ENCODE results near the gene FAM13C.

The FAM13C gene

DNA sequence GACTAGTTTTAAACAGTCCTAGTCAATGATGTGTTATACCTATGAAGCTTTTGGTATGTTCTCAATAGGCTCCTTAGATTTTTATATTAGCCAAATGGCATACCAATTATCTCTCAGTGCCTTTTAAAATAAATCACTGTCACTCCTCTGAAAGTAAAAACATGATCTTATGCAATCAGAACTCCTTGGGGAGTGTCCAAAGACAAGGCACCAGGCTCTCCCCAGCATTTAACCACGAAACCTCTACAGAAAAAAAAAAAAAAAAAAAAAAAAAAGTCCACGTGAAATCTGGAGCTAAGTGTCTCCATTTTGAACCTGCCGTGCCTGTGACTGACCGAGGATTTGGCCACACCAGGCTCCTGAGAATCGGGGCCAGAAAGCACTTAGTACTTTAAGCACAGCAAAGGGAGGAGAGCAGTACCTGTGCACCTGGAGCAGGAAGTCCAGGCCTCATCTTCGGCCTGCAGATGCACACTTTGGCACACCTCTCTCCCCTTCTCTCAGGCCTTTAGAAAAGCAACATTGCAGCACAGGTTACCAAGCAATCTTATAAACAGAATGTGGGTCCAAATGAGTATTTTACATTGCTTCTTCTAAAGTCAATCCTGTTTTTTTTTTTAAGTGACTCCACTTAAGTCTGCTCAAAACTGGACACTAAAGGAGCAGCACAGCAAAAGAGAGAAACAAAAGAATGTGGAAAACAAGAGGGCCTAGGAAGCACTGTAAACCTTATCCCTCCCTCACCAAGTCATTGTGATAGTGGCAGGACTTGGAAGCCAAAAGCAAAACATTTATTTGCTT is 1.5 kb downstream of the FAM13C start:
- DNase-seq, result peak; percentile 23

DNA sequence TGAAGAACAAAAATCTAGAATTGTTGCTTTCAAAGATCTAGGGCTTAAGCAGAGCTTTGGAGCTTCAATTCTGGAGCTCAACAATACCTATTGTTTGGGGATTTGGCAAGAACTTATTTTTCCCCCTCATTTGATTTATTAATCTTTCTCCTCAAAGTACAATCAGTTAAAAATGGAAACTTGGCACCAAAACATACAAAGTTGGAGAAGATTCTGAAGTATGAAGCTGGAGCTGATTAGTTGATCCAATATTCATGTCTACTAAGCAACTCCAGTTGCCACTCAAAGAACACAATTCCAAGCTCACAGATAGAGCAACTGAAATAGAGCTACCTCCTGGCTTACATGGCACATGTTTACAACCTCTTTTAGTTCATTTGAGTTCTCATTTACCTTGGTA is 3.8 kb downstream of the FAM13C start:
- DNase-seq, result no peak

GRCh38 chr10:59354434-59354833 is 7.9 kb downstream of the FAM13C start:
- DNase-seq, result no peak

- DNase-seq, result no peak
These were observed 11.8 kb downstream of the FAM13C start for GRCh38 chr10:59350558-59350957.

GRCh38 chr10:59346321-59346720 is 16.0 kb downstream of the FAM13C start:
- no peak for DNase-seq

- DNase-seq, result no peak
These were observed 19.6 kb downstream of the FAM13C start for GRCh38 chr10:59342723-59343122.

DNA sequence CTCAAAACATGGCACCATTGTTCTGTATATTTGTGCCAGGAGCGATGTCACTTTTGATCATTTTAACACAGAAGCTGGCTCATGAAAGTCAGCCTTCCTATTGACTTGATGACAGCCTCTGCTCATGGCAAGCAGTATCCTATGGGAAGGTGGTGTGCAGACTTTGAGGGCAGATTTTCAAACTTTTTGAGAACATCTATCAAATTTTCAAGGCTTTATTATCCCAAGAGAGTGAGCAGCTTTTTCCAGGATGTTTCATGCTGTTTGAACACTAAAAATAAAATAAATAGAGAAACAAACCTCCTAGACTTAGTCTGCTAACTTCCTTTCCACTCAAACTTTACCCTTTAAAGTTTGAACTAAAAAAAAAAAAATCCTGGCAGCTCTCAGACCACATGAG is 20.3 kb downstream of the FAM13C start:
- DNase-seq, result no peak

DNA sequence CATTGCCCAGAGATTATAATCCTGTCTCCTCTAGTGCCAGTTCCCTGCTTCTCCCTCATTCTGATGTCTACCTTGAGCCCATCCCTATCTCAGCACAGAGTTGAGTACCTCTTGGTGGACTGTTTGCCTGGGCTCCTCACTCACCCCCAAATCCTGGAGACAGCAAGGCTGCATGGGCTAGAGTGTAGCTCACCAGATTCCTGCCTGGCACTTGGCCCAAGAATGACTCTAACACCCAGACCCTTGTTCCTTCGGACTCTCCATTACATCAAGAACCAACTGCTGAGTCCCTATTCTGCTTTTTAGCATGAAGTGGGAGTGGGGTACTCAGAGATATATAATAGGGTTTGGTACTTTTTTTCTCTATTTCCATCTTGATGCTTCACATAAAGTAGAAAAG is 22.1 kb downstream of the FAM13C start:
- no peak for DNase-seq

- DNase-seq, result no peak
These were observed 23.0 kb downstream of the FAM13C start for GRCh38 chr10:59339351-59339750.

DNA sequence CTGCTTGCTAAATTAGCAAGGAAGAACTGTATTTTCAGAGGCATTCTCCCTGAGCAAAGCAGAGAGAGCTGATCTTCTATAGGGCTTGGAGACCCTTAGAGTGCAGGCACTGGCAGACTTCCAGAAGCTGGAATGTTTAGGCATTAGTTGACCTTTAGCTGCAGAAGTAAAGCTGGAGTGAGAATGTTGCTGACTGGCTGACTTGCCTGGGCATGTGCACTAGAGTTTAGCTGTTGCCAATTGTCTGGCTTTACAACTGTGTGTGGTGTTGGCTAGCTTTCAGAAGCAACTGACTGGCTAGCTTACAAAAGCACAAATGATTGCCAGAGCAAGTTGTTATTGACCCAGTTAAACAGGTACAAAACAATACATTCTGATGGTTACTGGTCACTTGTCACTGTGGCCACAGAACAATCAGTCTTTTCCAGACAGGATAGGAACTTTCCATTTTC is 25.1 kb downstream of the FAM13C start:
- DNase-seq, result peak; percentile 41

DNA sequence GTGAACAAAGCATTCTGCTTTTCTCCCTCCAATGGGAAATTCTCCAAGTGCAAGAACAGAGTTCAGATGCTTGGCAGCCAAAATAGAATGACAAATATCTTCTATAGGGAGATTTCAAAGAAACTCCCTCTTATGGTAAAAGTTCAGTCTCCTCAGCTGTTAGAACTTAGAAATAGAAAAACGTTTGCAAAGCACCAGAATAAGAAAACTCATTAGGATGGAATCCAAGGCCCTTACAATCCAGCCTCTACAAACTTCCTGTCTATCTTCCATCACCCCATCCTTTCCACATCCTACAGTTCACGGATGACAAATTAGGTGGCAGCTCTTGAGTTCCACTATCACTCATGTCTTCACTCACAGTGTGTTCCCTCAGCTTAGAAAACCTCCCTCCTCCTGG is 25.7 kb downstream of the FAM13C start:
- DNase-seq, result no peak

DNA sequence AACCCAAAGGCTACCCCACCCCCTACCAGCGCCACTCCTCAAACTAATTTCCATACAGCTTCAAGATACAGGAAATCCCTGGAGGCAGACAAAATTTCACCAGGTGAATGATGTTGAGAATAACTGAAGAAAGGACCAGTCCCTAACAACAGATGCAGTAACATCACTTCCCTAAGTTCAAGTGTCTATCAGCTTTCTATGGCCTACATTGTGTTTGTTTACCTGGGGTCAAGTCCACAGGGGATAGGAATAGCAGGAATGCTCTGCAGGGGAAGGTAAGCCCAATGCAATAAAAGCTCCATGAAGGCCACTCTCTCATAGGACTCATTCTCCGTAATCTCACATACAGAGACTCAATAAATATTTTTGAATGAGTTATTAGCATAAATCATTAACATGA is 26.9 kb downstream of the FAM13C start:
- no peak for DNase-seq

GRCh38 chr10:59333701-59334100 is 28.6 kb downstream of the FAM13C start:
- no peak for DNase-seq

DNA sequence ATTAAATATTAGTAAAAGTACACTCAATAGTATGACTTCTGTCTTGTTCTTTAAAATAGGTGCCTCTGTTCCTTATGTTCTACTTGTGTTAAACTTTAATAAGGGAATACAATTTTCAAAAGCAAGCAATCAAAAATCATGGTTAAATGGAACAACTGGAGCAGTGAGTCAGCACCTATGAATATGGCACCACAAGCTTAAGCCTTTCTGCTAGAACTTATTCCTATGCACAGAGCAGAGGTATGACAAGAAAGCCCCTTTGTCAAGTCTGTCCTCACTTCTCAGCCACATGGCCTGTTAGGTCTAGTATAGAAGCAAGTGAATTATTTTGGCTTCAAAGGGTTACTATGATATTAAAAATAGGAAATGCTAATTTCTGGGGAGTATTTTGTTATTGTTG is 29.8 kb downstream of the FAM13C start:
- no peak for DNase-seq

DNA sequence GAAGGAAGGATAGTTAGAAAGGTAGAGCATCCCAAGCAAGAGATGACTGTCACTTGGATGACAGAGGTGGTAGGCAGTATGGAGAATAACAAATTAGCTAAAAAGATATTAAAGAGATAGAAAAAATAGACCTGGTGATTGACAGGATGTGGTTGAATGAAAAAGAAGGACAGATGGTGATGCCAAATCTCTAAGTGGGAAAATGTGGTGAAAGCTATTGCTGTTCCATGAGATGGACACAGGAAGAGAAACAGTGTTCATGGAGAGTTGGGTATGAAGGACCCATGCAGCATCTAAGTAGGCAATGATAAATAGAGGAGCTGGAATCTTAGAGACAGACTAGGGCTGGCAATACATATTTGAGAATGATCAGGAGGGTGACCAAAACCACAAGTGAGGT is 30.7 kb downstream of the FAM13C start:
- no peak for DNase-seq

DNA sequence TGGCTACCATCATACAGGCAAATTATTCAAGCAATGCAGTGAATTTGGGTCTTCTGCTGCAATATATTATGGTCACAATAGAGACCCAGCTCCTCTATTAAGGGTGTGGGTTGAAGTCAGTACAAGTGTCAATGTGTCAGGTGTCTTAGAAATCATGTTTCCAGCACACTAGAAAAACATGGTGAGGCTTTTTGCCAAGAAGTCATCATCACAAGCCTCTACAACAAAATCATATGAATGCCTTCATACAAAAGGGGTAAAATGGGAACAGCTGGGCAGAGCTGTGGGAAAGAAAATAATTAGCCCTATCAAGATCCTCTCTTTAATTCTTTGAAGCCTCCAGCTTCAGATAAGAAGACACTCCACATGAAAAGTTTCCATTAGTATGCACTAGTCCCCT is 37.2 kb downstream of the FAM13C start:
- DNase-seq, result no peak

- no peak for DNase-seq
These were observed 37.8 kb downstream of the FAM13C start for GRCh38 chr10:59324597-59324996.

DNA sequence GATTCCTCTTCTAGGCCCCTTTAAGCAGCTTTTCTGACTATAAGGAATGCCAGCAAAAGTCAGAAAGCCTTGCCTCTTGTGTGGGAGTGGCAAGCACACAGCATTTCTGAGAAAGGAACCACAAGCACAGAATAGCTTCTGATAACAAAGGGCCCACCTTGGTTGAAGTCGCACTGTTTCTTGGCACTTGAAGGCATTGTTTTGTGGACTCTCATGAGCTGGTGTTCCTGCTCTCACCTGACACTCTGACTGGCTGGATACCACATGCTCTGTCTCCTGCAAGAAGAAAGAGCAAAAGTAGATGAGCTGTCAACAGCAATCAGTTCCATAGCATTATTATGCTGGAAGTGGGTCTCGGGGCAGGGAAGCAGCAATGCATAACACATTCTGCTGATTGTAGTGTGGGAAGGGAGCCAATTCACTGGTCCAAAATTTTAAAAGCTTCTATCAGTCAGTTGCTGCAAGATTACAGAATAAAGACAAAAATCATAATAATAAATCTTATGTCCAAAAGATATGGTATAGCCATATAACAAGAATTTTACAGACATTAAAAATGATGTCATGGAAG is 38.4 kb downstream of the FAM13C start:
- no peak for DNase-seq

- peak; percentile 64 for DNase-seq
These were observed 39.3 kb downstream of the FAM13C start for GRCh38 chr10:59323036-59323459.

- DNase-seq, result no peak
These were observed 40.2 kb downstream of the FAM13C start for GRCh38 chr10:59322131-59322530.

- DNase-seq, result no peak
These were observed 42.0 kb downstream of the FAM13C start for GRCh38 chr10:59320355-59320754.

DNA sequence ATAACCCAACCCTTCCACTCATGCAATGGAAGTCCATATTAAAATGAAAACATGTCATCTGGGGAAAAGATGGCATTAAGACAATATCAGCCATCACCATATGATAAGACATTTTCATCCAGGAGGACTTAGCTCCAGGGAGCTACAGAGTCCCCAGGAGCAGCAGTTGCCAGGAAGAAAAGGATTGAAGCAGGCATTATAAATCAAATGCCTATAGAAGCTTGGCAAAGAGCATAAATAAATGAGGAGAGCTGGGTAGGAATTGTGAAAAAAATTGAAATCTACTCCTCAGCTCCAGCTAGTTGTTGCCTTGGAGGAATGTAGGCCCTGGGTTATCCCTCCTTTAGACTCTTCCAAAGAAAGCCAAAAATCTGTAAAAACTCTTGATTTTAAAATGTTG is 42.5 kb downstream of the FAM13C start:
- DNase-seq, result no peak

- no peak for DNase-seq
These were observed 45.3 kb downstream of the FAM13C start for GRCh38 chr10:59317066-59317465.

GRCh38 chr10:59315465-59315864 is 46.9 kb downstream of the FAM13C start:
- no peak for DNase-seq

DNA sequence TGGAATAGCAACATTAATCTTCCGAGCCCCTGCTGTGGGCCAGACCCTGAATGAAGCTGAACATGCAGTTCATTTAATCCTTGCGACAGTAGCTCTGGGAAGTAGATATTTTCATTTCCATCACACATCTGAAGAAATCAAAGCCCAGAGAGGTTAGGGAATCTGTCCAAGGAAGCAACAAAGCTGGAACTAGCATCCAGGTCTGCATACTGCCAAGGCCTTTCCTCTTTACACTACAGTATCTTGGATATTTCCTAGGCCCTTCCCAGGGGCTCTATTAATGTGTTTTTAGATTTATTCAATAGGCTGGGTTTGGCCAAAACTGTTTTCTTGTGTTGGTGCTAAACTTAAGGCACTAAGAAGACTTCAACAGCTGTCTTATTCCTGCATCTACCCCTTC is 48.1 kb downstream of the FAM13C start:
- DNase-seq, result no peak
